A673 (cell line): Measurements from ENCODE around the gene IGF1R.

Source experiments
- CTCF ChIP-seq: fragments of 300-800, 200-600 bp; sonication (generic); conservative IDR thresholded peaks from 2 replicates; pipeline ENCODE4 v1.5.1; 2017; ENCODE audit warnings: low read depth, mild to moderate bottlenecking, antibody characterized with exemption, low read length, moderate library complexity, mixed read lengths
- EZH2 ChIP-seq: fragments of 200-600 bp; sonication (generic); IDR thresholded peaks from 2 replicates; pipeline ENCODE4 v1.6.1; 2017; ENCODE audit warnings: borderline replicate concordance, low read depth, mild to moderate bottlenecking, mixed read lengths, antibody characterized with exemption, low read length; ENCODE audit not compliant: poor library complexity, severe bottlenecking

GRCh38 chr15:98698792-98699191 is 50.5 kb downstream of the IGF1R start:
- TF ChIP-seq CTCF (no peak), EZH2 (no peak)
